WTC11 (cell line): ENCODE data around the gene SEMA4C. TPM values are rescaled to one million over a fixed set of nuclear protein-coding genes. Genes with fewer than 3 reads are reported as not detected.

Experiments
- ATAC-seq: fragments of 200-7000 bp; cut with Tn5 transposase; 2 replicates; pipeline ENCODE4 v1.10.0; 2021; ENCODE audit warnings: mild to moderate bottlenecking, moderate library complexity
- CTCF ChIA-PET: fragments of 300-600 bp; sonication (Branson Sonifier 250); formaldehyde crosslinking; loops from one replicate; lab custom pipeline; 2021; ENCODE audit warnings: antibody characterized with exemption; lab: Charles Lee
- POLR2A ChIA-PET: fragments of 350-600 bp; sonication (Branson Sonifier 250); formaldehyde crosslinking; loops from one replicate; lab custom pipeline; 2021; ENCODE audit warnings: antibody characterized with exemption; lab: Charles Lee
- DNase-seq: peaks from one replicate; pipeline ENCODE4 v3.0.0; 2021; ENCODE audit warnings: low spot score
- H3K27ac Mint-ChIP-seq: 2 replicates; pipeline ENCODE4 v1.8.0; 2021; ENCODE audit warnings: mixed read lengths
- H3K27me3 Mint-ChIP-seq: 2 replicates; pipeline ENCODE4 v1.8.0; 2021; ENCODE audit warnings: low read depth, mild to moderate bottlenecking, moderate library complexity, mixed read lengths
- H3K36me3 Mint-ChIP-seq: 2 replicates; pipeline ENCODE4 v1.8.0; 2021; ENCODE audit warnings: mixed read lengths
- H3K4me1 Mint-ChIP-seq: 2 replicates; pipeline ENCODE4 v1.8.0; 2022; ENCODE audit warnings: mixed read lengths
- H3K4me3 Mint-ChIP-seq: 2 replicates; pipeline ENCODE4 v1.8.0; 2021; ENCODE audit warnings: mild to moderate bottlenecking, moderate library complexity, mixed read lengths
- H3K9me3 Mint-ChIP-seq: 2 replicates; pipeline ENCODE4 v1.8.0; 2021; ENCODE audit warnings: mixed read lengths
- CBFB ChIP-seq: sonication (generic); formaldehyde crosslinking; IDR thresholded peaks from 2 replicates; pipeline ENCODE4 v1.8.1; 2022; ENCODE audit warnings: mild to moderate bottlenecking, low read depth, missing genetic modification reagents
- GRHL2 ChIP-seq: fragments of 250-450 bp; sonication (Bioruptor Pico); IDR thresholded peaks from 2 replicates; pipeline ENCODE4 v1.8.0; 2022; ENCODE audit warnings: mild to moderate bottlenecking, moderate library complexity; ENCODE audit not compliant: insufficient replicate concordance, severe bottlenecking
- GTF2I ChIP-seq: fragments of 250-450 bp; sonication (Bioruptor Pico); conservative IDR thresholded peaks from 2 replicates; pipeline ENCODE4 v1.4.0; 2021; ENCODE audit warnings: mild to moderate bottlenecking
- IRF2 ChIP-seq: sonication (generic); formaldehyde crosslinking; IDR thresholded peaks from 2 replicates; pipeline ENCODE4 v1.8.0; 2022; ENCODE audit warnings: low read depth, missing genetic modification reagents, borderline replicate concordance
- MLX ChIP-seq: sonication (generic); formaldehyde crosslinking; IDR thresholded peaks from 2 replicates; pipeline ENCODE4 v1.8.1; 2023; ENCODE audit warnings: mild to moderate bottlenecking, missing genetic modification reagents, moderate library complexity
- MYBL2 ChIP-seq: sonication (generic); formaldehyde crosslinking; IDR thresholded peaks from 2 replicates; pipeline ENCODE4 v1.8.1; 2023; ENCODE audit warnings: mild to moderate bottlenecking, moderate library complexity, missing genetic modification reagents
- NFATC4 ChIP-seq: fragments of 250-450 bp; sonication (Bioruptor Pico); IDR thresholded peaks from 2 replicates; pipeline ENCODE4 v1.9.0; 2021; ENCODE audit warnings: mild to moderate bottlenecking
- NFE2L1 ChIP-seq: sonication (generic); formaldehyde crosslinking; IDR thresholded peaks from 2 replicates; pipeline ENCODE4 v1.8.1; 2023; ENCODE audit warnings: missing genetic modification reagents
- NR1H2 ChIP-seq: sonication (generic); formaldehyde crosslinking; IDR thresholded peaks from 2 replicates; pipeline ENCODE4 v1.9.0; 2021; ENCODE audit warnings: mild to moderate bottlenecking, moderate library complexity, missing genetic modification reagents
- ZNF219 ChIP-seq: sonication (generic); formaldehyde crosslinking; IDR thresholded peaks from 2 replicates; pipeline ENCODE4 v1.8.0; 2023; ENCODE audit warnings: missing genetic modification reagents, mild to moderate bottlenecking, borderline replicate concordance
- ZNF232 ChIP-seq: sonication (generic); formaldehyde crosslinking; IDR thresholded peaks from 2 replicates; pipeline ENCODE4 v1.8.0; 2022; ENCODE audit warnings: mild to moderate bottlenecking, missing genetic modification reagents
- ZNF396 ChIP-seq: fragments of 250-450 bp; sonication (Bioruptor Pico); IDR thresholded peaks from 2 replicates; pipeline ENCODE4 v1.8.0; 2021; ENCODE audit warnings: mild to moderate bottlenecking, moderate library complexity, borderline replicate concordance
- ZNF416 ChIP-seq: fragments of 250-450 bp; sonication (Bioruptor Pico); IDR thresholded peaks from 2 replicates; pipeline ENCODE4 v1.9.0; 2021; ENCODE audit warnings: mild to moderate bottlenecking, inconsistent platforms
- ZNF532 ChIP-seq: fragments of 250-450 bp; sonication (Bioruptor Pico); IDR thresholded peaks from 2 replicates; pipeline ENCODE4 v1.9.0; 2021; ENCODE audit warnings: mild to moderate bottlenecking, borderline replicate concordance
- ZNF671 ChIP-seq: fragments of 250-450 bp; sonication (Bioruptor Pico); IDR thresholded peaks from 2 replicates; pipeline ENCODE4 v1.8.0; 2021; ENCODE audit warnings: mild to moderate bottlenecking
- total RNA-seq: library from RNA; stranded (reverse); gene quantifications from 3 replicates; pipeline ENCODE4 v1.2.3, GENCODE V29; 2021
- TF ChIP-seq, protein P1 (sequence below): sonication (generic); formaldehyde crosslinking; IDR thresholded peaks from 2 replicates; pipeline ENCODE4 v1.8.1; 2023; ENCODE audit warnings: mild to moderate bottlenecking, missing genetic modification reagents, borderline replicate concordance
- TF ChIP-seq, protein P2 (sequence below): sonication (generic); formaldehyde crosslinking; IDR thresholded peaks from 2 replicates; pipeline ENCODE4 v1.8.1; 2022; ENCODE audit warnings: mild to moderate bottlenecking, missing genetic modification reagents, moderate library complexity, borderline replicate concordance
- TF ChIP-seq, protein P3 (sequence below): sonication (generic); formaldehyde crosslinking; IDR thresholded peaks from 2 replicates; pipeline ENCODE4 v1.8.1; 2023; ENCODE audit warnings: mild to moderate bottlenecking, moderate library complexity, missing genetic modification reagents
- TF ChIP-seq, protein P4 (sequence below): sonication (generic); formaldehyde crosslinking; conservative IDR thresholded peaks from 2 replicates; pipeline ENCODE4 v1.8.1; 2022; ENCODE audit warnings: mild to moderate bottlenecking, missing genetic modification reagents
- TF ChIP-seq, protein P5 (sequence below): sonication (generic); formaldehyde crosslinking; IDR thresholded peaks from 2 replicates; pipeline ENCODE4 v1.8.0; 2022; ENCODE audit warnings: mild to moderate bottlenecking, missing genetic modification reagents

Gene SEMA4C
- total RNA-seq, 1 experiment from 2014 or later, result 81.6 TPM

DNA sequence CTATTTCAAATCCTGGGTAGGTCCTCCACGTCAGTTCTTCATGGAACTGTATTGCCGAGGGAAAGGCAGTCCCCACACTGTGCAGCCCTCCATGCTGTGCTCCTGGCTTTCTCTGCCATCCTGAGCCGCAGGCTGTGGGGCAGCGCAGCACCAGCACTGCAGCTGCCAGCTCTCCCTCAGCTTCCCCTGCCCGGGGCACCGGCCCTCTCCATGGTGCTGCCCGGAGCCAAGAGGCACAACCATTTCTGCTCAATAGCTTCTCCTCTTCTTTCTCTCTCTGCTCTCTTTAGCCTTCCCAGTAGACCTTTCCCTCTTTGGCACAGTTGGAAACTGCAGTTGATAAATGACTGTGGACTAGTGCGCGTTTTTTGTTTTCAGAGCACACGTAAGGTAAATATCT is 38.2 kb downstream of the SEMA4C start (continued):
- TF ChIP-seq, protein P1, sequence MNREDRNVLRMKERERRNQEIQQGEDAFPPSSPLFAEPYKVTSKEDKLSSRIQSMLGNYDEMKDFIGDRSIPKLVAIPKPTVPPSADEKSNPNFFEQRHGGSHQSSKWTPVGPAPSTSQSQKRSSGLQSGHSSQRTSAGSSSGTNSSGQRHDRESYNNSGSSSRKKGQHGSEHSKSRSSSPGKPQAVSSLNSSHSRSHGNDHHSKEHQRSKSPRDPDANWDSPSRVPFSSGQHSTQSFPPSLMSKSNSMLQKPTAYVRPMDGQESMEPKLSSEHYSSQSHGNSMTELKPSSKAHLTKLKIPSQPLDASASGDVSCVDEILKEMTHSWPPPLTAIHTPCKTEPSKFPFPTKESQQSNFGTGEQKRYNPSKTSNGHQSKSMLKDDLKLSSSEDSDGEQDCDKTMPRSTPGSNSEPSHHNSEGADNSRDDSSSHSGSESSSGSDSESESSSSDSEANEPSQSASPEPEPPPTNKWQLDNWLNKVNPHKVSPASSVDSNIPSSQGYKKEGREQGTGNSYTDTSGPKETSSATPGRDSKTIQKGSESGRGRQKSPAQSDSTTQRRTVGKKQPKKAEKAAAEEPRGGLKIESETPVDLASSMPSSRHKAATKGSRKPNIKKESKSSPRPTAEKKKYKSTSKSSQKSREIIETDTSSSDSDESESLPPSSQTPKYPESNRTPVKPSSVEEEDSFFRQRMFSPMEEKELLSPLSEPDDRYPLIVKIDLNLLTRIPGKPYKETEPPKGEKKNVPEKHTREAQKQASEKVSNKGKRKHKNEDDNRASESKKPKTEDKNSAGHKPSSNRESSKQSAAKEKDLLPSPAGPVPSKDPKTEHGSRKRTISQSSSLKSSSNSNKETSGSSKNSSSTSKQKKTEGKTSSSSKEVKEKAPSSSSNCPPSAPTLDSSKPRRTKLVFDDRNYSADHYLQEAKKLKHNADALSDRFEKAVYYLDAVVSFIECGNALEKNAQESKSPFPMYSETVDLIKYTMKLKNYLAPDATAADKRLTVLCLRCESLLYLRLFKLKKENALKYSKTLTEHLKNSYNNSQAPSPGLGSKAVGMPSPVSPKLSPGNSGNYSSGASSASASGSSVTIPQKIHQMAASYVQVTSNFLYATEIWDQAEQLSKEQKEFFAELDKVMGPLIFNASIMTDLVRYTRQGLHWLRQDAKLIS (CRISPR knock-in tag), result no peak
- TF ChIP-seq MYBL2 (CRISPR knock-in tag), result no peak

GRCh38 chr2:96830044-96830562 is 39.8 kb downstream of the SEMA4C start:
- ATAC-seq (no peak), DNase-seq (no peak)
- Mint-ChIP-seq H3K27me3 (no peaks in the 10 kb centered on the region), H3K27ac (0 out of 2 replicates have a peak overlapping the region, but pooled peaks have one; percentile 12), H3K9me3 (no peaks in the 10 kb centered on the region), H3K4me1 (peaks cover 21% of the 10 kb centered on the region)
- CTCF ChIA-PET, result no interaction called here
- POLR2A ChIA-PET, result no interaction called here
- TF ChIP-seq, protein P2, sequence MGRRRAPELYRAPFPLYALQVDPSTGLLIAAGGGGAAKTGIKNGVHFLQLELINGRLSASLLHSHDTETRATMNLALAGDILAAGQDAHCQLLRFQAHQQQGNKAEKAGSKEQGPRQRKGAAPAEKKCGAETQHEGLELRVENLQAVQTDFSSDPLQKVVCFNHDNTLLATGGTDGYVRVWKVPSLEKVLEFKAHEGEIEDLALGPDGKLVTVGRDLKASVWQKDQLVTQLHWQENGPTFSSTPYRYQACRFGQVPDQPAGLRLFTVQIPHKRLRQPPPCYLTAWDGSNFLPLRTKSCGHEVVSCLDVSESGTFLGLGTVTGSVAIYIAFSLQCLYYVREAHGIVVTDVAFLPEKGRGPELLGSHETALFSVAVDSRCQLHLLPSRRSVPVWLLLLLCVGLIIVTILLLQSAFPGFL (CRISPR knock-in tag), result no peak
- no peak for TF ChIP-seq ZNF416 (CRISPR knock-in tag)
- no peak for TF ChIP-seq MLX
- no peak for TF ChIP-seq NR1H2 (CRISPR knock-in tag)
- TF ChIP-seq NFE2L1 (CRISPR knock-in tag), result no peak
- no peak for TF ChIP-seq ZNF219 (CRISPR knock-in tag)
- TF ChIP-seq ZNF671, result no peak
- no peak for TF ChIP-seq GTF2I (CRISPR knock-in tag)
- no peak for TF ChIP-seq ZNF232 (CRISPR knock-in tag)
- TF ChIP-seq ZNF396 (CRISPR knock-in tag), result no peak
- TF ChIP-seq, protein P3, sequence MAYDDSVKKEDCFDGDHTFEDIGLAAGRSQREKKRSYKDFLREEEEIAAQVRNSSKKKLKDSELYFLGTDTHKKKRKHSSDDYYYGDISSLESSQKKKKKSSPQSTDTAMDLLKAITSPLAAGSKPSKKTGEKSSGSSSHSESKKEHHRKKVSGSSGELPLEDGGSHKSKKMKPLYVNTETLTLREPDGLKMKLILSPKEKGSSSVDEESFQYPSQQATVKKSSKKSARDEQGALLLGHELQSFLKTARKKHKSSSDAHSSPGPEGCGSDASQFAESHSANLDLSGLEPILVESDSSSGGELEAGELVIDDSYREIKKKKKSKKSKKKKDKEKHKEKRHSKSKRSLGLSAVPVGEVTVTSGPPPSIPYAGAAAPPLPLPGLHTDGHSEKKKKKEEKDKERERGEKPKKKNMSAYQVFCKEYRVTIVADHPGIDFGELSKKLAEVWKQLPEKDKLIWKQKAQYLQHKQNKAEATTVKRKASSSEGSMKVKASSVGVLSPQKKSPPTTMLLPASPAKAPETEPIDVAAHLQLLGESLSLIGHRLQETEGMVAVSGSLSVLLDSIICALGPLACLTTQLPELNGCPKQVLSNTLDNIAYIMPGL, result no peak
- TF ChIP-seq, protein P4, sequence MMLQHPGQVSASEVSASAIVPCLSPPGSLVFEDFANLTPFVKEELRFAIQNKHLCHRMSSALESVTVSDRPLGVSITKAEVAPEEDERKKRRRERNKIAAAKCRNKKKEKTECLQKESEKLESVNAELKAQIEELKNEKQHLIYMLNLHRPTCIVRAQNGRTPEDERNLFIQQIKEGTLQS (CRISPR knock-in tag), result no peak
- TF ChIP-seq, protein P5, sequence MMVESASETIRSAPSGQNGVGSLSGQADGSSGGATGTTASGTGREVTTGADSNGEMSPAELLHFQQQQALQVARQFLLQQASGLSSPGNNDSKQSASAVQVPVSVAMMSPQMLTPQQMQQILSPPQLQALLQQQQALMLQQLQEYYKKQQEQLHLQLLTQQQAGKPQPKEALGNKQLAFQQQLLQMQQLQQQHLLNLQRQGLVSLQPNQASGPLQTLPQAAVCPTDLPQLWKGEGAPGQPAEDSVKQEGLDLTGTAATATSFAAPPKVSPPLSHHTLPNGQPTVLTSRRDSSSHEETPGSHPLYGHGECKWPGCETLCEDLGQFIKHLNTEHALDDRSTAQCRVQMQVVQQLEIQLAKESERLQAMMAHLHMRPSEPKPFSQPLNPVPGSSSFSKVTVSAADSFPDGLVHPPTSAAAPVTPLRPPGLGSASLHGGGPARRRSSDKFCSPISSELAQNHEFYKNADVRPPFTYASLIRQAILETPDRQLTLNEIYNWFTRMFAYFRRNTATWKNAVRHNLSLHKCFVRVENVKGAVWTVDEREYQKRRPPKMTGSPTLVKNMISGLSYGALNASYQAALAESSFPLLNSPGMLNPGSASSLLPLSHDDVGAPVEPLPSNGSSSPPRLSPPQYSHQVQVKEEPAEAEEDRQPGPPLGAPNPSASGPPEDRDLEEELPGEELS, result no peak
- TF ChIP-seq ZNF532 (CRISPR knock-in tag), result no peak
- no peak for TF ChIP-seq CBFB (CRISPR knock-in tag)
- no peak for TF ChIP-seq GRHL2 (CRISPR knock-in tag)
- no peak for TF ChIP-seq IRF2
- no peak for TF ChIP-seq NFATC4 (CRISPR knock-in tag)
- TF ChIP-seq, all 79 proteins: peak for 0
- peaks cover 65% of the 10 kb centered on the region for H3K36me3 Mint-ChIP-seq
- no peak overlapping the region for H3K4me3 Mint-ChIP-seq
